SK-N-SH treated with all-trans-retinoic acid at 6 μM for 48 hours (cell line): ENCODE measurements around the gene TBL1XR1.

Experiments
- ATAC-seq: fragments of 200-7000 bp; cut with Tn5 transposase; 3 replicates; pipeline ENCODE4 v1.9.1; 2020; ENCODE audit warnings: mild to moderate bottlenecking, moderate library complexity
- BACH2 ChIP-seq: fragments of 250-450 bp; sonication (Bioruptor Pico); IDR thresholded peaks from 2 replicates; pipeline ENCODE4 v1.9.0; 2021; ENCODE audit warnings: mild to moderate bottlenecking, borderline replicate concordance
- CREB5 ChIP-seq: fragments of 250-450 bp; sonication (Bioruptor Pico); IDR thresholded peaks from 2 replicates; pipeline ENCODE4 v1.5.1; 2020; ENCODE audit warnings: low read depth, mild to moderate bottlenecking, moderate library complexity
- CSRNP3 ChIP-seq: fragments of 250-450 bp; sonication (Bioruptor Pico); IDR thresholded peaks from 2 replicates; pipeline ENCODE4 v1.5.1; 2021; ENCODE audit warnings: mild to moderate bottlenecking, moderate library complexity
- ESRRG ChIP-seq: fragments of 250-450 bp; sonication (Bioruptor Pico); IDR thresholded peaks from 2 replicates; pipeline ENCODE4 v1.6.1; 2021; ENCODE audit warnings: mild to moderate bottlenecking
- GLIS3 ChIP-seq: fragments of 250-450 bp; sonication (Bioruptor Pico); IDR thresholded peaks from 2 replicates; pipeline ENCODE4 v1.5.0; 2020; ENCODE audit warnings: mild to moderate bottlenecking, moderate library complexity
- OSR1 ChIP-seq: fragments of 250-450 bp; sonication (Bioruptor Pico); IDR thresholded peaks from 2 replicates; pipeline ENCODE4 v1.8.0; 2022; ENCODE audit warnings: moderate library complexity, mild to moderate bottlenecking, inconsistent platforms
- PATZ1 ChIP-seq: fragments of 250-450 bp; sonication (Bioruptor Pico); IDR thresholded peaks from 2 replicates; pipeline ENCODE4 v1.8.0; 2020; ENCODE audit warnings: mild to moderate bottlenecking, moderate library complexity, borderline replicate concordance
- POU6F1 ChIP-seq: fragments of 250-450 bp; sonication (Bioruptor Pico); IDR thresholded peaks from 2 replicates; pipeline ENCODE4 v1.8.0; 2021; ENCODE audit warnings: low read depth, mild to moderate bottlenecking, moderate library complexity, borderline replicate concordance
- PPARA ChIP-seq: fragments of 250-450 bp; sonication (Bioruptor Pico); IDR thresholded peaks from 2 replicates; pipeline ENCODE4 v1.5.0; 2020; ENCODE audit warnings: mild to moderate bottlenecking, borderline replicate concordance
- SNAI2 ChIP-seq: fragments of 250-450 bp; sonication (Bioruptor Pico); IDR thresholded peaks from 2 replicates; pipeline ENCODE4 v1.5.0; 2020; ENCODE audit warnings: mild to moderate bottlenecking, moderate library complexity
- TCF4 ChIP-seq: fragments of 250-450 bp; sonication (Bioruptor Pico); IDR thresholded peaks from 2 replicates; pipeline ENCODE4 v1.8.0; 2021; ENCODE audit warnings: mild to moderate bottlenecking, moderate library complexity, borderline replicate concordance
- TSHZ2 ChIP-seq: fragments of 250-450 bp; sonication (Bioruptor Pico); IDR thresholded peaks from 2 replicates; pipeline ENCODE4 v1.5.0; 2020; ENCODE audit warnings: mild to moderate bottlenecking, moderate library complexity
- ZC3H10 ChIP-seq: fragments of 250-450 bp; sonication (Bioruptor Pico); IDR thresholded peaks from 2 replicates; pipeline ENCODE4 v1.5.1; 2021; ENCODE audit warnings: mild to moderate bottlenecking, moderate library complexity
- ZFP3 ChIP-seq: fragments of 250-450 bp; sonication (Bioruptor Pico); IDR thresholded peaks from 2 replicates; pipeline ENCODE4 v1.5.0; 2020; ENCODE audit warnings: mild to moderate bottlenecking, moderate library complexity
- ZFP30 ChIP-seq: fragments of 450-650 bp; formaldehyde crosslinking; IDR thresholded peaks from 2 replicates; pipeline ENCODE4 v1.5.0; 2022; ENCODE audit warnings: mild to moderate bottlenecking, moderate library complexity
- ZNF565 ChIP-seq: fragments of 450-650 bp; formaldehyde crosslinking; conservative IDR thresholded peaks from 2 replicates; pipeline ENCODE4 v1.5.0; 2020; ENCODE audit warnings: low read depth, mild to moderate bottlenecking, moderate library complexity
- ZNF70 ChIP-seq: fragments of 450-650 bp; formaldehyde crosslinking; IDR thresholded peaks from 2 replicates; pipeline ENCODE4 v1.5.0; 2020; ENCODE audit warnings: mild to moderate bottlenecking, moderate library complexity

TBL1XR1 gene

GRCh38 chr3:176992978-176993377, 204.3 kb downstream of the TBL1XR1 start:
- TF ChIP-seq CREB5 (no peak), ZC3H10 (CRISPR knock-in tag) (no peak), ESRRG (CRISPR knock-in tag) (no peak)
- no peak for ATAC-seq

- TF ChIP-seq TCF4 (CRISPR knock-in tag) (no peak), OSR1 (CRISPR knock-in tag) (no peak), ZFP3 (CRISPR knock-in tag) (no peak), PPARA (CRISPR knock-in tag) (no peak), PATZ1 (no peak), ZNF70 (CRISPR knock-in tag) (no peak)
- no peak for ATAC-seq
Measured at GRCh38 chr3:176992565-176992964, 204.7 kb downstream of the TBL1XR1 start.

- no peak for TF ChIP-seq ZFP3 (CRISPR knock-in tag)
- no peak for TF ChIP-seq TSHZ2 (CRISPR knock-in tag)
- TF ChIP-seq CSRNP3 (CRISPR knock-in tag), result no peak
- no peak for TF ChIP-seq PATZ1
- no peak for TF ChIP-seq ZFP30 (CRISPR knock-in tag)
- no peak for TF ChIP-seq BACH2 (CRISPR knock-in tag)
- TF ChIP-seq SNAI2, result no peak
- TF ChIP-seq ESRRG (CRISPR knock-in tag), result no peak
- no peak for ATAC-seq
Measured at GRCh38 chr3:176988795-176989194, 208.5 kb downstream of the TBL1XR1 start.

- no peak for ATAC-seq
- TF ChIP-seq POU6F1 (CRISPR knock-in tag) (no peak), OSR1 (CRISPR knock-in tag) (no peak), GLIS3 (CRISPR knock-in tag) (no peak), ZFP3 (CRISPR knock-in tag) (no peak), PATZ1 (no peak), ZNF565 (CRISPR knock-in tag) (no peak)
Measured at GRCh38 chr3:176987901-176988650, 209.2 kb downstream of the TBL1XR1 start.
